Measurements from ENCODE around the gene ADAM12.

Gene ADAM12

DNA sequence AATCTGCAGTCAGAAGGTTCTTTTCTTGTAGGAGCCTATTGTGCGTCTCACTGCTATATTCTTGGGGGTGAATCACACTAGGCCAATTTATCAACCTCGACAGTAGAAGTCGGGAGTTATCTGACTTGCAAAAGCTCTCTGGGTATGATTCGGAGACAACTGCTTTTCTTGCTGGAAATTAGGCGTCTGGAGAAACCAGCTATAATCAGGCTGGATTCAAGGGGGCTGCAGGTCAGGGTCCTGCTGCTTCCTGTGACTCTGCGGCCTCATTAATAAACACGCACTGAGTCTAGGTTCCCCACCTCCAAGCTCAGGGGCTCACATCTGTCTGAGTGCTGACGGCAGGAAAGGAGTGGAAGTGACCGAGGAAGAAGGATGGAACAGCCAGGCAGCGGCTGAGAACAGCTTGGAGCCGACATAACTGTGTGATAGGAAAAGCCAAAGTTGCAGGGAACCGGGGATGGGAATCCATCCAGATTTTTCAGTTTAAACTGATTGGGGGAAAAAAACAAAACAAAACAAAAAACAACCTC is 307.3 kb downstream of the ADAM12 start:
- ChIA-PET POLR2A (no interaction called here), CTCF (no interaction called here)
- no peak for TF ChIP-seq CTCF (IDR thresholded peaks at IDR 0.05; ENCODE audit: control extremely low read depth, extremely low read depth, low read depth, missing control alignments)
- no peak for DNase-seq (ENCODE audit: extremely low spot score)

DNA sequence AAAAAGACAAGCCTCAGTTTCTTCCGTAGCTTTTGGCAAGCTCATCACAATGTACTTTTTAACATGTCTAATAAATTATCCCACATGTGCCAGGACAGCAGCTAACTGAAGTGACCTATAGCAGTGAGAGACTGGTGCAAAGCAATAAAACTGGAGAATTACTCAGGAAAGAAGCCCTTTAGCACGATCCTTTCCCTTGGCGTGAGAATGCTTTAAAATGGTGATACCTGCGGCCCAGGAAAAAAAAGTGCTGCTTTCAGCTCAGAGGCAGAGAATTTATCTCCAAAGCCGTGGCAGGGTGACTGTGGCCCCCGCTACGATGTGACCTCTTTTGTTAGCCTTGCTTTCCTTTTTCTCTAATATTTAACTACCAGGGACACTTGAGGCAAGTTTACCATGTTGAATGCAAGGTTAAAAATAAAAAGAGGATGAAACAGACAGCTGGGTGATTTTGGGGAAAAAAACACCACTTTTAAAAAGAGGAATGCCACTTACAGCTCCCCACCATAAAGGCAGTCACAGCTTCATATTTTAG is 307.9 kb downstream of the ADAM12 start:
- ChIA-PET POLR2A (no interaction called here), CTCF (no interaction called here)
- TF ChIP-seq CTCF (IDR thresholded peaks at IDR 0.05; ENCODE audit: control extremely low read depth, extremely low read depth, low read depth, missing control alignments): no peak
- DNase-seq (ENCODE audit: extremely low spot score): no peak

DNA sequence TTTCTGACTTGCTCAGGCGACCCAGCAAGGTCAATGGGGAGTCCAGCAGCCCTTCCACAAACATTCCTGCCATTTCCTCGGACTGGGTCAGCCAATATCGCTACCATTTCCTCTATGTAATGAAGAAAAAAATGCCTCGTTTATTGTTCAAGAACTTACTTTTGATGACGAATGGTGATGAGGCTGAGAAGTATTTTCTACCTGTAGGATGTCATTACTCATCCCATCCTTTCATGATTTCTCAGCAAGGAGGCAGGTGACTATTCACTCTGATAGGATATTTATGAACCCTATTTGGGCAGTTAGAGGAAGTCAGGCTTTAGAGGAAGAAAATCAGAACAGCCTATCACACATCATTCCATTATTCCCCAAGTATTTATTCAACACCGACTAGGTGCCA is 313.3 kb downstream of the ADAM12 start:
- CTCF ChIA-PET: interaction anchor here (0.8 kb wide), 1 partner anchor 9 kb away, joined by 3 read pairs; no protein-coding TSS in a partner anchor
- POLR2A ChIA-PET: no interaction called here
- DNase-seq (ENCODE audit: extremely low spot score): no peak
- no peak for TF ChIP-seq CTCF (IDR thresholded peaks at IDR 0.05; ENCODE audit: control extremely low read depth, extremely low read depth, low read depth, missing control alignments)

GRCh38 chr10:126074291-126074690 is 314.0 kb downstream of the ADAM12 start:
- no peak for DNase-seq (ENCODE audit: extremely low spot score)
- ChIA-PET CTCF (interaction anchor here (0.8 kb wide), 1 partner anchor 9 kb away, joined by 3 read pairs; no protein-coding TSS in a partner anchor), POLR2A (no interaction called here)
- no peak for TF ChIP-seq CTCF (IDR thresholded peaks at IDR 0.05; ENCODE audit: control extremely low read depth, extremely low read depth, low read depth, missing control alignments)

DNA sequence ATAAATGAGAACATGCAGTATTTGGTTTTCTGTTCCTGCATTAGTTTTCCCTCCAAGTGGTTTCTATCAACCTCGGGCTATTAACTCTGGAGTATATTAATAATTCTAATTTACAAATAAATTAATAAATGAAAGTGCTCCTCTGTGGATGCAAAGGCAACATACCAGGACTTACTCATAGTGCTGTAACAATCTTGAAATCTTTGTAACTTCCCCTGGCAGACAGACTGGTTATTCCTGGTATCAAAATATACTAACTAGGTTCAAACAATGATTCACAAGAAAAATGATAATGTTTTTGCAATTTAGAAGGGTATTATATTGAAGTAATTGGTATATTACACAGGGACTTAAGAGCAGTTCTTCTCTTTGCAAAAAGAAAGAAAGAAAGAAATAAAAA is 314.7 kb downstream of the ADAM12 start:
- TF ChIP-seq CTCF (IDR thresholded peaks at IDR 0.05; ENCODE audit: control extremely low read depth, extremely low read depth, low read depth, missing control alignments): no peak
- no peak for DNase-seq (ENCODE audit: extremely low spot score)
- POLR2A ChIA-PET: no interaction called here
- CTCF ChIA-PET: interaction anchor here (1.0 kb wide), 1 partner anchor 10 kb away, joined by 3 read pairs; no protein-coding TSS in a partner anchor

DNA sequence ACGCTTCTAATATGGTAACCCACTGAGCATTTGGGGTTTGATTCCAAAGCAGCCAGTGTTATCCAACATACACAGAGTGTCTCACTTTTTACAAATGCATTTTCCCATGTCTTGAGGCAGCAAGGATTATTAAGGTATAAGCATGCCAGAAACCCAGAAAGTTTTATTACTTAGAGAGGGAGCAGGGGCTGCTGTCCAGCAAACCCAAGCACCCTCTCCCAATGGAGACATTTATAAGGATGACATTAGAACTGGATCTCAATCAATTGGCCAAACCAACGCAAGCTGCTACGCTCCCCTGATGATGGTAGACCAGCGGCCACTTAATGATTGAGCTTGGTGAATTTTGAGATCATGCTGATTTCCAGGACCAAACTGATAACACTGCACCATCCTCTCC is 315.7 kb downstream of the ADAM12 start:
- CTCF ChIA-PET: interaction anchor here (1.0 kb wide), 1 partner anchor 11 kb away, joined by 3 read pairs; no protein-coding TSS in a partner anchor
- POLR2A ChIA-PET: no interaction called here

More for the DNA sequence above, 315.7 kb downstream of the ADAM12 start:
- no peak for DNase-seq (ENCODE audit: extremely low spot score)
- no peak for TF ChIP-seq CTCF (IDR thresholded peaks at IDR 0.05; ENCODE audit: control extremely low read depth, extremely low read depth, low read depth, missing control alignments)
